IPS DF 6.9 (cell line): ENCODE measurements around the gene TMA7B.

Experiments used
- DNase-seq: peaks from one replicate; pipeline ENCODE4 v3.0.0-alpha.2; 2013; ENCODE audit warnings: low read depth, low spot score
- H3K27ac ChIP-seq: one replicate; pipeline ENCODE4 v1.5.1; 2013; ENCODE audit warnings: low read length, control low read depth
- H3K27me3 ChIP-seq: 2 replicates; pipeline ENCODE4 v1.6.1; 2013; ENCODE audit warnings: mild to moderate bottlenecking, low read length; ENCODE audit not compliant: control insufficient read depth, insufficient read depth
- H3K36me3 ChIP-seq: 2 replicates; pipeline ENCODE4 v1.6.1; 2013; ENCODE audit warnings: low read length; ENCODE audit not compliant: control insufficient read depth, insufficient read depth
- H3K4me1 ChIP-seq: 2 replicates; pipeline ENCODE4 v1.6.1; 2013; ENCODE audit warnings: low read length; ENCODE audit not compliant: control insufficient read depth, insufficient read depth
- H3K4me3 ChIP-seq: 2 replicates; pipeline ENCODE4 v1.5.1; 2013; ENCODE audit warnings: mild to moderate bottlenecking, low read length
- H3K9me3 ChIP-seq: 2 replicates; pipeline ENCODE4 v1.6.1; 2013; ENCODE audit warnings: low read length, inconsistent platforms; ENCODE audit not compliant: control insufficient read depth, insufficient read depth
- WGBS: extraction: QIAGEN DNeasy Blood & Tissue Kit; methylation state at CpG from one replicate; pipeline ENCODE4 v1.1.7; 2013; ENCODE audit warnings: mixed read lengths, missing lambda C conversion rate; ENCODE audit not compliant: insufficient read length, insufficient coverage; 5-methylcytosine and 5-hydroxymethylcytosine counted together

Gene TMA7B

DNA sequence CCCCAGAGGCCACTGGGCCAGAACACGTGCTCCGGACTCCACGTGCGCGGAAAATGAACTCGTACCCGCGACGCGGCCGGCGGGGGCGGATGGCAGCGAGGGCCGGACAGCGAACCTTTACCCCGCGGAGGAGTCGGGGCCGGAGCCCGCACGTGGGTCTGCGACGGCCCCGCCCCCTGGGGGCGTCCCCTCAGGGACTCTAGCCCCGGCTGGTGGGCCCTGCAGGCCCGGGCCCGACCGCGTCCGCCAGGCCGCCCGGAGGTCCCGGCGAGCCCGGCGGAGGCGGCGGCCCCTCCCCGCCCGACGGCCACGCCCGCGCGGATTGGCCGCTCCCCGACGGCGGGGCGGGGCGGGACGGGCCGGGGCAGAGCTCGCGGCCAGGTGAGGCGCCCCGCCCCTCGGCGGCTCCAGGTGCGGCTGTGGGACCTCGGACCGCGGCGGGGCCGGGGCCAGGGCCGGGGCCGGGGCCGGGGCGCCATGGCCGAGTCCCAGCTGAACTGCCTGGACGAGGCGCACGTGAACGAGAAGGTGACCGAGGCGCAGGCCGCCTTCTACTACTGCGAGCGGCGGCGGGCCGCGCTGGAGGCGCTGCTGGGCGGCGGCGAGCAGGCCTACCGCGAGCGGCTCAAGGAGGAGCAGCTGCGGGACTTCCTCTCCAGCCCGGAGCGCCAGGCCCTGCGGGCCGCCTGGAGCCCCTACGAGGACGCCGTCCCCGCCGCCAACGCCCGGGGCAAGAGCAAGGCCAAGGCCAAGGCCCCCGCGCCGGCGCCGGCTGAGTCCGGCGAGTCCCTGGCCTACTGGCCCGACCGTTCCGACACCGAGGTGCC, 34.6 kb downstream of the TMA7B start, which contains the start of gene FAM83F:
FAM83F (plus strand) TSS at position 389 of the 827 bp plus-strand sequence; CDS start at position 478, 89 bp downstream.
- no peaks in the 10 kb centered on the region for H3K9me3 ChIP-seq
- WGBS: no CpG with 5 or more reads among the region's 115 CpGs
- no peak for DNase-seq
- peak within 1 kb of the TSS; percentile 74 for H3K4me3 ChIP-seq
- H3K36me3 ChIP-seq: no peaks in the 10 kb centered on the region
- H3K27ac ChIP-seq: no peak within 1 kb of the TSS
- no peaks in the 10 kb centered on the region; the same call in 1 of the 2 replicates for H3K27me3 ChIP-seq
- peaks cover 16% of the 10 kb centered on the region for H3K4me1 ChIP-seq

DNA sequence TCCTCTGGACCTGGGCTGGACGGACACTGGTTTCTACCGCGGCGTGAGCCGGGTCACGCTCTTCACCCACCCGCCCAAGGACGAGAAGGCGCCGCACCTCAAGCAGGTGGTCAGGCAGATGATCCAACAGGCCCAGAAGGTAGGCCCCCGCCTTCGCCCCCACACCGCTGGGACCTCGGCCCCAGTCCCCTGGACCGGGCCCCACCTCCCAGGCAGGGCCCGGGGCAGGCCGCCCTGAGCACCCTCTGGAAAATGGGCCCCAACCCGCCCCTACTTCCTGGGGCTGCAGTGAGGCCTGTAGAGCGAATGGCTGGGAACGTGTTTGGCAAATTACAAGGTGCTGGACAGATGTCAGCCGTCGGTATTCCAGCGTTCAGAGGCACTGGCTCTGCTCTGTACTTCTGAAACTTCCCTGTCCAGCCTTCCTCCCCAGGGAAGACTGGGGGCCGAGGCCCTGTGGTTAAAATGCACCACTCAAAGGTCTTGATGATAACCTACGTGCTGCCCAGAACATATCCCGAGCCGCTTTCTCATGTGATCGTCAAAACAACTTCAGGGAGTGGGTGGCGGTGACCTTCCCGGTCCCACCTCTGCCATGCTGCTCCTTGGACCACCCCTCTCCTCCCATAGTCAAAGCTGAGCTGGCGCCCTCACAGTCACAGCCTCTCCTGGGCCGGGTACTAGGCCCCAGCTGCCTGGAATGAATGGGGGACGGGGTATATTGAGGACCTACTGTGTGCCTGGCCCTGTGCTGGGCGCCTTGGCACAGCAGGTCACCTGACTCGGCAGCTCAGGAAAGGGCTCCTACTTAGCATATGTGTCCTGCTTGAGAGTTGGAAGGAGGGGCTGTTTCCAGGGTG, 35.4 kb downstream of the TMA7B start:
- Histone ChIP-seq H3K4me1 (peaks cover 16% of the 10 kb centered on the region), H3K9me3 (no peaks in the 10 kb centered on the region), H3K36me3 (no peaks in the 10 kb centered on the region), H3K4me3 (peak overlapping the region; percentile 74), H3K27ac (no peak overlapping the region), H3K27me3 (no peaks in the 10 kb centered on the region; the same call in 1 of the 2 replicates)
- no CpG with 5 or more reads among the region's 35 CpGs for WGBS
- DNase-seq: no peak

DNA sequence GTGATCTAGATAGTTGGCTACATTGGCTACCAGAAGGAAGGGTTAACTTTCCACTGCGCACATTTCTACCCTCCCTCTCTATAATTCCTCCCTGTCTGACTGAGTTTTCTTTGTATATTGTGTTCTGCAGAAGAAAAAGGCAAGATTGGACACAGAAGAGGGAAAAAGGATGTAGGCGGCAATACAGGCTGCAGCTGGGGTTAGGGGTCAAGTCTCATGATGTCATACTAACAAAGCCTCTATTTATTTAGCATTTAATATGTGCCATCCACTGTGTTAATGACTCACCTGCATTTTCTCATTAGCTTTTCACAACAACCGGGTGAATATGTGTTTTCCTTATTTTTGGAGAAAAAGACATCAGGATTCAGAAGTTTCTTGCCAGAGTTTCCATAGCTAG, 36.5 kb downstream of the TMA7B start:
- no peaks in the 10 kb centered on the region for H3K9me3 ChIP-seq
- no CpG with 5 or more reads among the region's 3 CpGs for WGBS
- no peaks in the 10 kb centered on the region for H3K36me3 ChIP-seq
- H3K4me3 ChIP-seq: no peak overlapping the region
- H3K4me1 ChIP-seq: peaks cover 16% of the 10 kb centered on the region
- no peaks in the 10 kb centered on the region; the same call in 1 of the 2 replicates for H3K27me3 ChIP-seq
- DNase-seq: no peak
- H3K27ac ChIP-seq: no peak overlapping the region

DNA sequence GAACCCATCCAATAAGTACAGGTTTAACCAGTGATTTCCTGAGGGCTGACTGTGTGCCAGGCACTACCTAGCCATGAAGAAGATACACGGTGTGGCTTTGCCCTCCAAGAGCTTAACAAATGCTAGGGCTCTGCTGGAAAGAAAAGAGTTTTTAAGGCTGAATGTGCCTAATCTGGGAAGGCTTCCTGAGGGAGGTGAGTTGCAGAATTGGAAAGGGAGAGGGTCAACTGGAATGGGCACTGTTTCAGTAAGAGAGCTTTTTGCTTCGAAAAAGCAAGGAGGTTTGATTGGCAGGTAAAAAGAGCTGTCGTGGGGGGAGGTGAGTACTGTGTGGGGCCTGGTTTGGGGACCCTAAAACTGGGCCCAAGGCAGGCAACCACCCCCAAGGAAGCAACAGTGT, 37.2 kb downstream of the TMA7B start:
- Histone ChIP-seq H3K9me3 (no peaks in the 10 kb centered on the region), H3K4me1 (peaks cover 20% of the 10 kb centered on the region), H3K4me3 (no peak overlapping the region), H3K36me3 (no peaks in the 10 kb centered on the region), H3K27ac (no peak overlapping the region), H3K27me3 (no peaks in the 10 kb centered on the region; the same call in 1 of the 2 replicates)
- DNase-seq: no peak
- no CpG with 5 or more reads among the region's 3 CpGs for WGBS

DNA sequence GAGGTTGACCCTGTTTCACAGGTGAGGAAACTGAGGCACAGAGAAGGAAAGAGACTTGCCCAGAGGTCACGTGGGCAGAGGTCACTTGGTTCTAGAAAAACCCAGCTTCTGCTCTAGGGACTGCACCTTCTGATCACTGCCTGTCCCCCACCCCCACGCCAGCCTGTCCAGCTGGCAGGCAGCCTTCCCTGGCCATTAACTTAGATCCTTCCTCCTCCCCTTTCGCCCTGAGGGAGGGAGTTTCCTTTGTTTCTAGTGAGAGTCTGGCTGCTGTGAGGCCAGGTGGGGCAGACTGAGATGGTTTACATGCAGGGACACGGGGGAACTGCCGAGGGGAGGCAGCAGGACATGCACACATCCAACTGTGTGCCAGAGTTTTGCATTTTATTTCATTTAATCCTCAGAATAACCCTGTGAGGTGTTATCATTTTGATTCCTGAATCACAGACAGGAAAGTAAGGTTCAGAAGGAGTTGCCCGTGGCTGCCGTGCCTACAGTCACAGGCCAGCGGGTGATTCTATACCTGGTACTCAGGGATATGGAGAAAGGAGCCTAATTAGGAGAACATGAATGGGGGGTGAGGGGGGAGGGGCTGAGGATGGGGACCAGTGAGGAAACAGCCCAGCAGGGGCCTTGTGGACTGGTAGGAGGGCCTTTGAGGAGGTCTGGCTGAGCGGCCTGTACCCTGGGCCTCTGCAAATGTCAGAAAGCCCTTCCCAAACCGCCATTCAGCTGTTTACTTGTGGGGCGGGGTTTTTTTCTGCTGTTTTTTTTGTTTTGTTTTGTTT, 37.9 kb downstream of the TMA7B start:
- Histone ChIP-seq H3K27ac (no peak overlapping the region), H3K36me3 (no peaks in the 10 kb centered on the region), H3K4me3 (no peak overlapping the region), H3K9me3 (no peaks in the 10 kb centered on the region), H3K4me1 (peaks cover 22% of the 10 kb centered on the region), H3K27me3 (no peaks in the 10 kb centered on the region; the same call in 1 of the 2 replicates)
- peak; percentile 39 for DNase-seq
- no CpG with 5 or more reads among the region's 11 CpGs for WGBS

DNA sequence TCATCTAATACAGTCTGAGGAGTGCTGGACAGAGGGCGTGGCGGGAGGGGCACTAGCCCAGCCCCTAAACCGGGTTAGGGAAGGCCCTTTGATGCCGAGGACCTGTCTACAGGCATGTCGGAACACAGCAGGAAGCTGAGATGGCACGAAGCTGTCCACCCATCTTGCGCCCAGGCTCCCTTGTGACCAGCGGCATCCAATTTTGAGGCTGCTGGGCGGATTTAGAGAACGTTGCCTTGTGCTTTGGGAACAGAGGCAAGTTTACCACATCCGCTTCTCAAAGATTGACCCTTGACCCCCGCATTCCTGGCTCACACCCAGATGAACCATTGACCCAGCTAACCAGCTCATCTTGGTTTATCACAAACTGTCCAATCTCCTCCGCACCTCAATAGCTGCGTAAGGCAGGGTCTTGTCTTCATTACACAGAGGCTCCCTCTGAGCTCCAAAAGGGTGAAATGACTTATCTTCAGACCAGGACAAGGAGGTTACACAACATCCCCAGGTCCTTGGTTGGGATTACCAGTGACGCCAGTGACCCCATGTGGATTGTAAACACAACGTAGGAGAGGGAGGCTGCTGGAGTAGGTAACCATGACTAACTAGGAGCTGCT, 39.1 kb downstream of the TMA7B start:
- DNase-seq: no peak
- Histone ChIP-seq H3K27ac (no peak overlapping the region), H3K4me1 (peaks cover 21% of the 10 kb centered on the region), H3K27me3 (no peaks in the 10 kb centered on the region), H3K36me3 (no peaks in the 10 kb centered on the region), H3K9me3 (no peaks in the 10 kb centered on the region), H3K4me3 (no peak overlapping the region)
- WGBS: no CpG with 5 or more reads among the region's 16 CpGs

DNA sequence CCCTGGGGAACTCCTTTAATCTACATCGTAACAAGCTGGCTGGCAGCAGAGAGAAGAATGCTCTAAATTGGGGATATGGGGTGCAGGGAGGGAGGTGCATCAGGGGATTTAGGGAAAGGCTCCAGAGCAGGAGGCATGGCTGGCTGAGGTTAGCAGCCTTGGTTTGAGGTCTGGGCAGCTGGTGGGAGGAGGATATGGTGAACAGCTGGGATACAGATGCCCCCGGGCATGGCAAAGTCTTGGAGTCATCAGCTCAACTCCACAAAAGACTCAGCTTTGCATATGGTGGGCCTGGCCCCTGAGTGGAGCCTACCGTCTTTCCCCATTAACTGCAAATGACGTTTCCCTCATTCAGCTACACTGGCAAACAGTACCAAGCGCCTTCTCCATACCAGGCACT, 40.0 kb downstream of the TMA7B start:
- Histone ChIP-seq H3K27ac (no peak overlapping the region), H3K36me3 (no peaks in the 10 kb centered on the region), H3K9me3 (no peaks in the 10 kb centered on the region), H3K4me1 (peaks cover 19% of the 10 kb centered on the region), H3K4me3 (no peak overlapping the region), H3K27me3 (no peaks in the 10 kb centered on the region)
- WGBS: no CpG with 5 or more reads among the region's 5 CpGs
- no peak for DNase-seq

DNA sequence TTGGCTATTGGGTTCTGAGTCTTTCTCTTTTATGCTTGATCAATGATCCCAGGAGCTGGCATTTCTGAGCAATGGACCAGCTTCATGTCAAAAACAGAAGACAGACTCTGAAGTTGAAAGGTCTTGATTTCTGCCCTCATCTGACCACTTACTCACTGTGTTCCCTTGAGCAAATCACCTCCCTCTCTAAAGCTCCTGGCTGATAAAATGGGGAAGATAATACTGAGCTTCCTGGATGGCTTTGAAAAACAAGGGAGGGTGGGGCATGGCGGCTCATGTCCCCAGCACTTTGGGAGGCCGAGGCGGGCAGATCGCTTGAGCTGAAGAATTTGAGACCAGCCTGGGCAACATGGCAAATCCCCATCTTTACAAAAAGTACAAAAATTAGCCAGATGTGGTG, 40.9 kb downstream of the TMA7B start:
- no peak overlapping the region for H3K4me3 ChIP-seq
- H3K4me1 ChIP-seq: peaks cover 16% of the 10 kb centered on the region
- DNase-seq: no peak
- no peak overlapping the region for H3K27ac ChIP-seq
- H3K36me3 ChIP-seq: no peaks in the 10 kb centered on the region
- no CpG with 5 or more reads among the region's 4 CpGs for WGBS
- no peaks in the 10 kb centered on the region for H3K27me3 ChIP-seq
- H3K9me3 ChIP-seq: no peaks in the 10 kb centered on the region

DNA sequence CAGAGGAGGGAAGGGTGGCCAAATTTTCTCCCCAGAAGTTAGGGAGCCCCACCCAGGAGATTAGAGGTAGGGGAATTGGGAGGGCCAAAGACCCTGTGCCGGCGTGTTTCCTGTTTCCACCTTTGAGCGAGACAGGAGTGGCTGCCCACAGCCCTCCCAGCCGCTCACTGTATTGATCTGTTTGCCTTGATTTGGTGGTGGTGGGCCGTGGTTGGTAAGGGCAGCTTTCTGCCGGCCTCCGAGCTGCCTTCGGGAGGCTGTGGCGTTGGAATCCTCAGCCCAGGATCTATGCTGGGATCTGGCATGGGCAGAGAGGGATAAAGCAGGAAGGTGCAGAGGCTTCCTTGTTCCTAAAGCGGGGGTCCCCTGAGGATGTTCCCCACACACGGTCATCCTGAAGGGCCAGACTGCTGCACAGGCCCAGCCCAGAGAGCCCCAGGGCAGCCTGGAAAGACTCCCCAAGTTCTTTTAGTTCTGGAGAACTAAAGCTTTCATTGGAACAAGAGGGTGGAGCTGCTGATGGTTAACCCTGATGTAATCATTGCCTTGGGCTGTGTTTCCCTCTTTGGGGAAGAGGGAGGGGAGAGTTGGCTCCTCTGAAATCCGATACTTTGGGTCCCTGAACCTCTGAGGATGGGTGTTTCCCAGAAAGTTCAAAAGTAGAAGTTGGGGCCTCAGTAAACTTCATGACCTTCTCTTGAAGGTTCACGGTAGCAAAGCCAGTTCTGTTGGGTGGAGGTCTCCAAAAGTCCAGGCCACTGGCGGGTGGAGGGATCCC, 41.8 kb downstream of the TMA7B start:
- Histone ChIP-seq H3K4me3 (no peak overlapping the region), H3K9me3 (no peaks in the 10 kb centered on the region), H3K36me3 (no peaks in the 10 kb centered on the region), H3K27me3 (no peaks in the 10 kb centered on the region), H3K4me1 (peaks cover 16% of the 10 kb centered on the region), H3K27ac (no peak overlapping the region)
- DNase-seq: no peak
- WGBS: no CpG with 5 or more reads among the region's 14 CpGs
